HUES48 (cell line): ENCODE data around the gene SHISA5.
"Not testable (repeated sequence)": the region's sequence is repeated elsewhere in the genome, so short reads cannot be mapped to it uniquely, and the experiment has no call there.

ENCODE experiments used
- H3K27ac ChIP-seq: one replicate; pipeline ENCODE4 v1.7.0; 2013; ENCODE audit warnings: low read depth, low read length, inconsistent platforms
- H3K27me3 ChIP-seq: 2 replicates; pipeline ENCODE4 v1.6.1; 2013; ENCODE audit warnings: mild to moderate bottlenecking, low read length; ENCODE audit not compliant: control insufficient read depth, insufficient read depth
- H3K36me3 ChIP-seq: 2 replicates; pipeline ENCODE4 v1.6.1; 2013; ENCODE audit warnings: low read length; ENCODE audit not compliant: control insufficient read depth, insufficient read depth
- H3K4me1 ChIP-seq: 2 replicates; pipeline ENCODE4 v1.6.1; 2013; ENCODE audit warnings: mild to moderate bottlenecking, low read length; ENCODE audit not compliant: control insufficient read depth, insufficient read depth
- H3K4me3 ChIP-seq: 2 replicates; pipeline ENCODE4 v1.5.1; 2013; ENCODE audit warnings: mild to moderate bottlenecking, low read depth, low read length
- H3K9ac ChIP-seq: 2 replicates; pipeline ENCODE4 v1.6.1; 2013; ENCODE audit warnings: mild to moderate bottlenecking, low read depth, low read length, moderate library complexity
- H3K9me3 ChIP-seq: 2 replicates; pipeline ENCODE4 v1.6.1; 2013; ENCODE audit warnings: low read length; ENCODE audit not compliant: control insufficient read depth, insufficient read depth

The SHISA5 gene

DNA sequence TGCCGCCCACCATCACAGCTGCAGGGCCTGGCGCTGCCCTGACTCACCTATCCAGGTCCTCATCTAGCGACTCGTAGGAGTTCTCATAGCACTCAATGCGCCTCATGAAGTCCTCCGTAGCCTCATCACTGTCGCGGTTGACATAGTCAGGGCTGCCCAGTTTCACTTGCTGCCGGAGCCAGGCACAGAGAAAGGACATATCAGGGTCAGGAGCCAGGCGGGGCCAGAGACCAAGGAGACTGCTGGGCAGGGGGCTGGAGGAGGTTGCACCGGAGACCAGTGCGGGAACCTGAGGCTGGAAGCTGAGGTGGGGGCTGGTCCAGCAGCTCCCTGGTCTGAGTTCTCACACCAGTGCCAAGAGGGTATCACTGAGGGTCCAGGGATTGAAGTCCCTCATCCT is 34.5 kb upstream of the SHISA5 start:
- no peaks in the 10 kb centered on the region for H3K9me3 ChIP-seq
- H3K27me3 ChIP-seq, result no peaks in the 10 kb centered on the region
- peaks cover 62% of the 10 kb centered on the region for H3K36me3 ChIP-seq
- no peak overlapping the region for H3K27ac ChIP-seq
- H3K4me1 ChIP-seq, result no peaks in the 10 kb centered on the region
- no peak overlapping the region for H3K9ac ChIP-seq
- no peak overlapping the region for H3K4me3 ChIP-seq

DNA sequence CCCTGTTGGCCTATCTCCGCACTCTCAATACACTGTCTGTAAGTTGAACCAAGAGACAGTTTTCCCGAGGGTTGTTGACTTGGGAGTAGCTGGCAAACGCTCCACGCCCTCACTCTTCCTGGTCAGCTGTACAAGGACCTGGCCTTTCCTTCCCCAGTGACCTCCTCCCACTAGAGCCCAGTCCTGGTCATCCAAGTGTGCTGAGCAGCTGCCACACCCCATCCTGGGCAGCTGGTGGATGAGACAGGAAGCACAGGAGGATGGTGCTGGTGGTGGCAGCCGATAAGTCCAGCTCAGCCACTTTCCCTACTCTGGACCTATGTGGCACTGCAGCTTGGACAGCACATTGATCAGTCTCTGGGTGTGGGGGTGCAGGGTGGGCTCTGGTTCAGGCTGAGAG is 32.8 kb upstream of the SHISA5 start:
- Histone ChIP-seq H3K4me1 (no peaks in the 10 kb centered on the region), H3K27me3 (no peaks in the 10 kb centered on the region), H3K36me3 (peaks cover 60% of the 10 kb centered on the region), H3K4me3 (no peak overlapping the region), H3K9me3 (no peaks in the 10 kb centered on the region), H3K27ac (no peak overlapping the region), H3K9ac (no peak overlapping the region)

DNA sequence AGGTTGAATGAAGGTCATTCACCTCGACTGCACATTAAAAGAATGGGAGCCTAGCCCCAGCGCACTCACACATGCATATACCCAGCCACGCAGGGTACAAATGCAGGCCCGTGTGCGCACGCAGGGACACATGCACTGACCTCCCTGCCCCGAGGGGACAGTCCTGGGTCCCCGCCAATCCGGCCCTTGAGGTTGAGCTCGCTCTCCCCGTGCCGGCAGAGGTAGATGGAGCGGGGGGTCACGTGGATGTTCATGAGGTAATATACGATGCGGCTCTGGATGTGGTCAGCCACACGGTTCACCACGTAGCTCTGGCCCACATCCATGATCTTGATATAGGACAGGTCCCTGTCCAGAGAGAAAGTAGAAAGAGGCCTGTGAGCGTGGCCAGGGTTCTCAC is 32.1 kb upstream of the SHISA5 start:
- H3K4me1 ChIP-seq, result no peaks in the 10 kb centered on the region
- no peaks in the 10 kb centered on the region for H3K9me3 ChIP-seq
- no peak overlapping the region for H3K4me3 ChIP-seq
- peaks cover 64% of the 10 kb centered on the region for H3K36me3 ChIP-seq
- H3K9ac ChIP-seq, result no peak overlapping the region
- no peak overlapping the region for H3K27ac ChIP-seq
- H3K27me3 ChIP-seq, result no peaks in the 10 kb centered on the region

DNA sequence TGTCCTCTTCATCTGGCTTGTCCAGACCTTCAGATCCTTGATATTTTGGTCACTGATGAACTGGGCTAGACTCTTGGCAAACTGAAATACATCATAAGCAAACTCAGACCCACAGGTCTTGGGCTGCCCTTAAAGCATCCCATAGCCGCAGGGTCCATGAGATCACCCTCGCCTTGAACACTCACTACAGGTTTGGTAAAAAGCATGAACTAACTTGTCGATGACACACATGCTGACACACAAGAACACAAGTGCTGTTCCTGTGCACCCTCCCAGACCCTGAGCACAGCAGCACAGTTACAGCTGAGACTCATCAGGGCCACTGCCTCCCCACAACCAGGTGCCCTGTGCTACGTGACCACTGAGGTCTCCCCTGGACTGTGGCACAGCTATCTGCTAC is 31.6 kb upstream of the SHISA5 start:
- Histone ChIP-seq H3K27me3 (no peaks in the 10 kb centered on the region), H3K27ac (no peak overlapping the region), H3K36me3 (peaks cover 64% of the 10 kb centered on the region), H3K9me3 (no peaks in the 10 kb centered on the region), H3K9ac (no peak overlapping the region), H3K4me1 (no peaks in the 10 kb centered on the region), H3K4me3 (no peak overlapping the region)

DNA sequence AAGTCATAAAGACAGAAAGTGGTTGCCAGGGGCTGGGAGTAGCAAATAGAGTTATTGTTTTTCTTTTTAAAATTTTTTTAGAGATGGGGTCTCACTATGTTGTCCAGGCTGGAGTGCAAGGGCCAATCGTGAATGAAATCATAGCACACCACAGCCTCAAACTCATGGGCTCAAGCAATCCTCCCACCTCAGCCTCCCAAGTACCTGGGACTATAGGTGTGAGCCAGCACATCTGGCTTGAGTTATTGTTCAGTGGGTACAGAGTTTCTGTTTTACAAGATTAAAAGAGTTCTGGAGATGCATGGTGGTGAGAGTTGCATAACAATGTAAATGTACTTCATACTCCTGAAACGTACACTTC is 29.0 kb upstream of the SHISA5 start:
- no peak overlapping the region for H3K4me3 ChIP-seq

DNA sequence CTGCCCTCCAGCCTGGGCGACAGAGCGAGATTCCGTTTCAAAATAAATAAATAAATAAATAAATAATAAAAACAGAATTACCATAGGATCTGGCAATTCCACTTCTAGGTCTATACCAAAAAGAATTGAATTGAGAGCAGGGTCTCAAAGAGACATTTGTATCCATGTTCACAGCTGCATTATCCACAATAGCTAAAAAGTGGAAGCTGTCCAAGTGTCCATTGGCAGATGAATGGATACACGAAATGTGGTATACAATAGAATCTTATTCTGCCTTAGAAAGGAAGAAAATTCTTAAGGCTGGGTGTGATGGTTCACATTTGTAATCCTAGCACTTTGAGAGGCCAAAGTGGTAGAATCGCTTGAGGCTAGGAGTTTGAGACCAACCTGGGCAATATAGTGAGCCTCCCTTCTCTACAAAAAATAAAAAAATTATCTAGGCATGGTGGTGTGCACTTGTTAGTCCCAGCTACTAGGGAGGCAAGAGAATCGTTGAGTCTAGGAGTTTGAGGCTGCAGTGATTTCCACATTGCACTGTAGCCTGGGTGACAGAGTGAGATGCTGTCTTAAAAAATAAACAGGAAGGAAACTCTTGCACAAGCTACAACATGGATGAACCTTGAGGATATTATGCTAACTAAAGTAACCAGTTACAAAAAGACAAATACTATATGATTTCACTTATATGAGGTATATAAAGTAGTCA is 28.4 kb upstream of the SHISA5 start:
- Histone ChIP-seq H3K27ac (no peak overlapping the region), H3K4me1 (no peaks in the 10 kb centered on the region), H3K36me3 (peaks cover 55% of the 10 kb centered on the region), H3K9me3 (no peaks in the 10 kb centered on the region), H3K4me3 (no peak overlapping the region), H3K9ac (no peak overlapping the region), H3K27me3 (no peaks in the 10 kb centered on the region)

More for the DNA sequence above, 29.0 kb upstream of the SHISA5 start:
- H3K9me3 ChIP-seq, result no peaks in the 10 kb centered on the region
- H3K27ac ChIP-seq, result no peak overlapping the region
- H3K36me3 ChIP-seq, result peaks cover 58% of the 10 kb centered on the region
- H3K9ac ChIP-seq, result no peak overlapping the region
- H3K4me1 ChIP-seq, result no peaks in the 10 kb centered on the region
- no peaks in the 10 kb centered on the region for H3K27me3 ChIP-seq

DNA sequence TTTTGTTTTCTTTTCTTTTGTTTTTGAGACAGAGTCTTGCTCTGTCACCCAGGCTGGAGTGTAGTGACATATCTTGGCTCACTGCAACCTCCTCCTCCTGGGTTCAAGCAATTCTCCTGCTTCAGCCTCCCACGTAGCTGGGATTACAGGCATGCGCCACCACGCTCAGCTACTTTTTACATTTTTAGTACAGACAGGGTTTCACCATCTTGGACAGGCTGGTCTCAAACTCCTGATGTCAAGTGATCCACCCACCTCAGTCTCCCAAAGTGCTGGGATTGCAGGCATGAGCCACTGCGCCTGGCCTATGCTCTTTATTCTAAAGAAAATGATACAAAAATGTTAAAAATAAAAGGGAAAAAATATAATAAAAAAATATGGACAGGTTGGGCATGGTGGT is 26.7 kb upstream of the SHISA5 start:
- not testable (repeated sequence) for H3K9ac ChIP-seq, H3K9me3 ChIP-seq, H3K4me1 ChIP-seq, H3K27ac ChIP-seq, H3K4me3 ChIP-seq, H3K27me3 ChIP-seq
- H3K36me3 ChIP-seq, result peaks cover 44% of the 10 kb centered on the region

DNA sequence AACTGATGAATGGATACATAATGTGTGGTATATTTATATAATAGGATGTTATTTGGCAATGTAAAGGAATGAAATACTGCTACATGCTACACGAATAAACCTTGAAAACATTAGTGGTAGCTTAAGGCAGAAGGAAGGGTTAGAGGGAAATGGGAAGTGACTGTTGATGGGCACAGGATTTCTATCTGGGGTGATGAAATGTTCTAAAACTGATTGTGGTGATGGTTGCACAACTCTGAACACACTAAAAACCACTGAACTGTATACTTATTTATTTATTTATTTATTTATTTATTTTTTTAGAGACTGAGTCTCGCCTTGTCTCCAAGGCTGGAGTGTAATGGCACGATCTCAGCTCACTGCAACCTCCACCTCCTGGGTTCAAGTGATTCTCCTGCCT is 24.8 kb upstream of the SHISA5 start:
- H3K4me1 ChIP-seq, result no peaks in the 10 kb centered on the region
- no peak overlapping the region for H3K4me3 ChIP-seq
- H3K9me3 ChIP-seq, result no peaks in the 10 kb centered on the region
- H3K9ac ChIP-seq, result no peak overlapping the region
- no peaks in the 10 kb centered on the region for H3K27me3 ChIP-seq
- no peak overlapping the region for H3K27ac ChIP-seq
- peaks cover 42% of the 10 kb centered on the region for H3K36me3 ChIP-seq

DNA sequence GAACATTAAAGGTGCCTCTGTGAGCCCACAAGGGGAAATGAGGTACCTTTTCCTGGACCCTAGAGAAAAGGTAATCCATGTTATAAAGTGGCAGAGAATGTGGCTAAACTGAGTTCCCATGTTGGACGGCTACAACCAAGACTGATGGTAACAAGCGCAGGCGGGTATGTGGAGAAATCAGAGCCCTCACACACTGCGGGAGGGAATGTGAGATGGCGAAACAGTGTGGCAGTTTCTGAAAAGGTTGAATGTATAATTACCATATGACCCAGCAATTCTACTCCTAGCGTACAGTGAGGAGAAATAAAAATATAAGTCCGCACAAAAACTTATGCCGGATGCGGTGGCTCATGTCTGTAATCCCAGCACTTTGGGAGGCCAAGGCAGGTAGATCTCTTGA is 24.1 kb upstream of the SHISA5 start:
- Histone ChIP-seq H3K27me3 (no peaks in the 10 kb centered on the region), H3K4me3 (no peak overlapping the region)

DNA sequence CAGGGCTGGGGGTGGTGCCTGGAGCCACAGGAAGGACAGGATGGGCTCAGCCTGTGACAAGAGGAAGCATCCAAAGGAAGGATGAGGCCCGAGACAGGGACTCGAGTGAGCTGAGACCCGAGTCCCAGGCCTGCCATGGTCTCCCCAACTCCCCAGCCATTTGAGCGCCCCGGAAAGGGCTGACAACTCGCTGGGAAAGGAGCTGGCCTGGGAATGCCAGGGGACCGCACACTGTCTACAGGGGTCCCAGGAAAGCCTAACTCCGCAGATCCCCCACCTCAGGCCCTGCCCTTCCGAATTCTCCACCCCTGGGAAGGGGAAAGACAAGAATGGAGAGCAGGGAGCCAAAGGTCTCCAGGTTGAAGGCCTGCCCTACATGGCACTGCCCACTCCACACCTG is 21.0 kb upstream of the SHISA5 start:
- Histone ChIP-seq H3K4me1 (no peaks in the 10 kb centered on the region), H3K27ac (no peak overlapping the region), H3K9me3 (no peaks in the 10 kb centered on the region), H3K4me3 (no peak overlapping the region), H3K9ac (no peak overlapping the region), H3K27me3 (no peaks in the 10 kb centered on the region), H3K36me3 (peaks cover 35% of the 10 kb centered on the region)

More for the DNA sequence above, 24.1 kb upstream of the SHISA5 start:
- Histone ChIP-seq H3K4me1 (no peaks in the 10 kb centered on the region), H3K9ac (no peak overlapping the region), H3K36me3 (peaks cover 38% of the 10 kb centered on the region), H3K9me3 (no peaks in the 10 kb centered on the region), H3K27ac (no peak overlapping the region)

DNA sequence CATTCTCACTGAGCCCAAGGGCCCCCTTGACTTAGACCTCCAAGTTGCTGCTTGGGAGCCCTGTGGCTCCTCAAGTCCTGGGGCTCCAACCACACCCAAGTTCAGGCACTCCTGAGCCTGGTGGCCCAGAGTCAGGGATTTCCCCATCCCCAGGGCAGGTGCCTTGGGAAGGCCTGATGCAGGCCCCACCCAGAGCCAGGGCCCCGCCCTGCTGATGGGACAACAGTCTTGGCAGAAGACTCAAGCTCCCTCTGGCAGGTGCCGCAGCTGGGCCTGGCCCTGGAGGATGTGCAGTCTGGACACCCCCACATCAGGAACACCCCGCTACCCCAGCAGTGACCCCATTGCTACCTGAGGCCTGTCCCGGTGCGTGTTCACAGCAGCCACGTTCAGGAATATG is 17.7 kb upstream of the SHISA5 start:
- Histone ChIP-seq H3K9ac (no peak overlapping the region), H3K4me1 (no peaks in the 10 kb centered on the region), H3K36me3 (peaks cover 30% of the 10 kb centered on the region)

DNA sequence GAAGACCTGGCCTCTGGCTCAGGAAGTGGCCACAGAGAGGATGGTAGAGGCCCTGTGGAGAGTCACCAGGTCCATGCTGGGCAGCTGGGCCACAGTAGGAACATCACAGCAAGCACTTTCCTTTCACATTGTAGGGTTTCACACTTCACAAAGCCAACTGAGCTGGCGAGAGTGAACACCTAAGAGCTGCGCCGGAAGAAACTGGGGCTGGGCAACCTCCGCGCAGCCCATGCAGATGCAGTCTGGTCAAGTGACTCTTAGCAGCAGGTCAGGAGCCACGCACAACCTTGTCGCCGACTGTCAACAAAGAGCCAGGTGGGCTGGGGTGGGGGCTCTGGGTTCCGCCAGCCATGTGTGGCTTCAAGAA is 15.3 kb upstream of the SHISA5 start:
- no peaks in the 10 kb centered on the region for H3K4me1 ChIP-seq
- H3K36me3 ChIP-seq, result peaks cover 24% of the 10 kb centered on the region
- no peak overlapping the region for H3K27ac ChIP-seq
- no peaks in the 10 kb centered on the region for H3K9me3 ChIP-seq
- no peak overlapping the region for H3K9ac ChIP-seq
- H3K4me3 ChIP-seq, result no peak overlapping the region
- no peaks in the 10 kb centered on the region for H3K27me3 ChIP-seq

More for the DNA sequence above, 17.7 kb upstream of the SHISA5 start:
- Histone ChIP-seq H3K27me3 (no peaks in the 10 kb centered on the region), H3K4me3 (no peak overlapping the region), H3K27ac (no peak overlapping the region), H3K9me3 (no peaks in the 10 kb centered on the region)
